ENCODE results near the gene STARD7.

Gene STARD7

DNA sequence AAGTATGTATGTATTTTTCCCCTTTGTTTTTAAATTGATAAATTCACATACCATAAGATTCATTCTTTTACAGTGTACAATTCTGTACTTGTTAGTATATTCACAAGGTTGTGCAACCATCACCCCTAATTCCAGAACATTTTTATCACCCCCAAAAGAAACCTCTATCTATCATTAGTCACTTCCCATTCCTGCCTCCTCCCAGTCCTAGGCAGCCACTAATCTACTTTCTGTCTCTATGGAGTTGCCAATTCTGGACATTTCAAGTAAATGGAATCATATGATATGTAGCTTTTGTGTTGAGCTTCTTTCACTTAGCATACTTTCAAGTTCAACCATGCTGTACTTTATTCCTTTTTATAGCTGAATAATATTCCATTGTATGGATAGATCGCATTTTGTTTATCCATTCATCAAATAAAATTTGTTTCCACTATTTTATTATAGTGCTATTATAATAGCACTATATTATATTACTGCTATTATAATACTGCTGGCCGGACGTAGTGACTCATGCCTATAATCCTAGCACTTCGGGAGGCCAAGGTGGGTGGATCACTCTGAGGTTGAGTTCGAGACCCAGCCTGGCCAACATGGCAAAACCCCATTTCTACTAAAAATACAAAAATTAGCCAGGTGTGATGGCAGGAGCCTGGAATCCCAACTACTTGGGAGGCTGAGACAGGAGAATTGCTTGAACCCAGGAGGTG, 10.9 kb downstream of the STARD7 start (continued):
- TF ChIP-seq, protein P1, sequence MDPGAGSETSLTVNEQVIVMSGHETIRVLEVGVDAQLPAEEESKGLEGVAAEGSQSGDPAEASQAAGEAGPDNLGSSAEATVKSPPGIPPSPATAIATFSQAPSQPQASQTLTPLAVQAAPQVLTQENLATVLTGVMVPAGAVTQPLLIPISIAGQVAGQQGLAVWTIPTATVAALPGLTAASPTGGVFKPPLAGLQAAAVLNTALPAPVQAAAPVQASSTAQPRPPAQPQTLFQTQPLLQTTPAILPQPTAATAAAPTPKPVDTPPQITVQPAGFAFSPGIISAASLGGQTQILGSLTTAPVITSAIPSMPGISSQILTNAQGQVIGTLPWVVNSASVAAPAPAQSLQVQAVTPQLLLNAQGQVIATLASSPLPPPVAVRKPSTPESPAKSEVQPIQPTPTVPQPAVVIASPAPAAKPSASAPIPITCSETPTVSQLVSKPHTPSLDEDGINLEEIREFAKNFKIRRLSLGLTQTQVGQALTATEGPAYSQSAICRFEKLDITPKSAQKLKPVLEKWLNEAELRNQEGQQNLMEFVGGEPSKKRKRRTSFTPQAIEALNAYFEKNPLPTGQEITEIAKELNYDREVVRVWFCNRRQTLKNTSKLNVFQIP (CRISPR knock-in tag; IDR thresholded peaks at IDR 0.05; ENCODE audit: borderline replicate concordance, low read depth) = no peak
- no peak for TF ChIP-seq ZNF565 (CRISPR knock-in tag; conservative IDR thresholded peaks at IDR 0.05; ENCODE audit: low read depth)

DNA sequence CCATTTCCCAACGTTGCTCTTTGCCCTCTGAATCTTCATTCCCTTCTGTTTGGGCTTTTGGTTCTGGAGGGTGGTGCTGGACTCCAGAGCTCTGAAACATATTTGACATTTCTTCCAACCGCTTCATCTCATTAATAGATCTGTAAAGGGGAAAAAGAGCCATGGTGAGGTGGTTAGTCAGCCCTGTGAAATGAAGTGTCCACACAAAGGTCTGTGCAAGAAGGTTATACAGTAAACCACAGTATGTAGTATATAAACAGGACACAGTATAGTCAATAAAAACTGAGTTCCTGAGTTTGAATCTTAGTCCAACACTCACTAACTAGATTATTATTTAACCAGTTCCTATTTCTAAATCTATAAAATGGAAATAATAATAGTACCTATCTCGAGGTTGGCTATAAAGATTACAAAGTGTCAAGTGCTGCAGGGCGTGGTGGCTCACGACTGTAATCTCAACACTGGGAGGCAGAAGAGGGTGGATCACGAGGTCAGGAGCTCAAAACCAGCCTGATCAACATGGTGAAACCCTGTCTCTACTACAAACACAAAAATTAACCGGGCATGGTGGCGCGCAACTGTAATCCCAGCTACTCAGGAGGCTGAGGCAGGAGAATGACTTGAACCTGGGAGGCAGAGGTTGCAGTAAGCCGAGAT, 13.1 kb downstream of the STARD7 start:
- no peak for ATAC-seq

DNA sequence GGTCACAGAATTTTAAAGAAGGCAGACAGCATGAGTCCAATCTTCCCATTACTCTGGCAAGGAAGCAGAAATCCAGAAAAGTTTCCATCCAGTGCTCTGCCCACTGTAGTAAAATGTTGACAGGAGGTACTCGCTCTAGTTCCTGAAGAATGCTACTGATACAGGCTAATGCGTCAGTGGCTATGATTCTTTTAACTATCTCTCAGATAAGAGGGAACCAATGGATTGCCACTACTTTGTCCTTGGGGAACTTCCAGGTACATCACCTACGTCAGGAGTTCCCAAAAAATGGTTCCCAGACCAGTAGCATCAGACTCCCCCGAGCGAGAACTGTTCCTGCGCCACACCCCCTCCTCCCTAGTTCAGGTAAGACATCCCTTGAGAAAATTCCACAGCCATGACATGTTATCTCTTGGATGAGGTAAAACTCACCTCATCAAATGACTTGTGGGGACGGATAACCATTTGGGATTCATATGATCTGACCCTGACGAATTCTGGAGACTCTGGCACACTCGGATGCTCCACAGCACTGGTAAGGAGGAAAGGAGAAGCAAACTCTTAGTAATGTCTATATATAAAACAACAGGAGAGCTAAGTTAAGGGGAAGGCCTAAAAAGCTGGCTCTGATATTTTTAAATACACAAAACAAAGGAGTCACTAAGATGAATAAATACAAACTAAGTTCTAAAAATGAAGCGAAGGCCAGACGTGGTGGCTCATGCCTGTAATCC, 16.5 kb downstream of the STARD7 start:
- TF ChIP-seq, protein P2, sequence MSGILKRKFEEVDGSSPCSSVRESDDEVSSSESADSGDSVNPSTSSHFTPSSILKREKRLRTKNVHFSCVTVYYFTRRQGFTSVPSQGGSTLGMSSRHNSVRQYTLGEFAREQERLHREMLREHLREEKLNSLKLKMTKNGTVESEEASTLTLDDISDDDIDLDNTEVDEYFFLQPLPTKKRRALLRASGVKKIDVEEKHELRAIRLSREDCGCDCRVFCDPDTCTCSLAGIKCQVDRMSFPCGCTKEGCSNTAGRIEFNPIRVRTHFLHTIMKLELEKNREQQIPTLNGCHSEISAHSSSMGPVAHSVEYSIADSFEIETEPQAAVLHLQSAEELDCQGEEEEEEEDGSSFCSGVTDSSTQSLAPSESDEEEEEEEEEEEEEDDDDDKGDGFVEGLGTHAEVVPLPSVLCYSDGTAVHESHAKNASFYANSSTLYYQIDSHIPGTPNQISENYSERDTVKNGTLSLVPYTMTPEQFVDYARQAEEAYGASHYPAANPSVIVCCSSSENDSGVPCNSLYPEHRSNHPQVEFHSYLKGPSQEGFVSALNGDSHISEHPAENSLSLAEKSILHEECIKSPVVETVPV (CRISPR knock-in tag; IDR thresholded peaks at IDR 0.05) = no peak
- TF ChIP-seq OSR1 (CRISPR knock-in tag; IDR thresholded peaks at IDR 0.05) = no peak
- TF ChIP-seq, protein P3, sequence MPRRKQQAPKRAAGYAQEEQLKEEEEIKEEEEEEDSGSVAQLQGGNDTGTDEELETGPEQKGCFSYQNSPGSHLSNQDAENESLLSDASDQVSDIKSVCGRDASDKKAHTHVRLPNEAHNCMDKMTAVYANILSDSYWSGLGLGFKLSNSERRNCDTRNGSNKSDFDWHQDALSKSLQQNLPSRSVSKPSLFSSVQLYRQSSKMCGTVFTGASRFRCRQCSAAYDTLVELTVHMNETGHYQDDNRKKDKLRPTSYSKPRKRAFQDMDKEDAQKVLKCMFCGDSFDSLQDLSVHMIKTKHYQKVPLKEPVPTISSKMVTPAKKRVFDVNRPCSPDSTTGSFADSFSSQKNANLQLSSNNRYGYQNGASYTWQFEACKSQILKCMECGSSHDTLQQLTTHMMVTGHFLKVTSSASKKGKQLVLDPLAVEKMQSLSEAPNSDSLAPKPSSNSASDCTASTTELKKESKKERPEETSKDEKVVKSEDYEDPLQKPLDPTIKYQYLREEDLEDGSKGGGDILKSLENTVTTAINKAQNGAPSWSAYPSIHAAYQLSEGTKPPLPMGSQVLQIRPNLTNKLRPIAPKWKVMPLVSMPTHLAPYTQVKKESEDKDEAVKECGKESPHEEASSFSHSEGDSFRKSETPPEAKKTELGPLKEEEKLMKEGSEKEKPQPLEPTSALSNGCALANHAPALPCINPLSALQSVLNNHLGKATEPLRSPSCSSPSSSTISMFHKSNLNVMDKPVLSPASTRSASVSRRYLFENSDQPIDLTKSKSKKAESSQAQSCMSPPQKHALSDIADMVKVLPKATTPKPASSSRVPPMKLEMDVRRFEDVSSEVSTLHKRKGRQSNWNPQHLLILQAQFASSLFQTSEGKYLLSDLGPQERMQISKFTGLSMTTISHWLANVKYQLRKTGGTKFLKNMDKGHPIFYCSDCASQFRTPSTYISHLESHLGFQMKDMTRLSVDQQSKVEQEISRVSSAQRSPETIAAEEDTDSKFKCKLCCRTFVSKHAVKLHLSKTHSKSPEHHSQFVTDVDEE (CRISPR knock-in tag; IDR thresholded peaks at IDR 0.05) = no peak
- no peak for ATAC-seq

More for the DNA sequence above, 13.1 kb downstream of the STARD7 start:
- no peak for TF ChIP-seq SNAI2 (CRISPR knock-in tag; IDR thresholded peaks at IDR 0.05)
- TF ChIP-seq PPARA (CRISPR knock-in tag; IDR thresholded peaks at IDR 0.05; ENCODE audit: borderline replicate concordance) = no peak
- TF ChIP-seq, protein P2 (CRISPR knock-in tag; IDR thresholded peaks at IDR 0.05) = no peak
- no peak for TF ChIP-seq OSR1 (CRISPR knock-in tag; IDR thresholded peaks at IDR 0.05)
- no peak for TF ChIP-seq ISL1 (CRISPR knock-in tag; IDR thresholded peaks at IDR 0.05)
- no peak for TF ChIP-seq ESRRG (CRISPR knock-in tag; IDR thresholded peaks at IDR 0.05)
- TF ChIP-seq RARB (CRISPR knock-in tag; IDR thresholded peaks at IDR 0.05) = no peak
- TF ChIP-seq ZFP30 (CRISPR knock-in tag; IDR thresholded peaks at IDR 0.05) = no peak
- TF ChIP-seq BACH2 (CRISPR knock-in tag; IDR thresholded peaks at IDR 0.05; ENCODE audit: borderline replicate concordance) = no peak
- no peak for TF ChIP-seq ZFP3 (CRISPR knock-in tag; IDR thresholded peaks at IDR 0.05)
- no peak for TF ChIP-seq ZC3H10 (CRISPR knock-in tag; IDR thresholded peaks at IDR 0.05)
- no peak for TF ChIP-seq TOX (CRISPR knock-in tag; IDR thresholded peaks at IDR 0.05; ENCODE audit: borderline replicate concordance)
- TF ChIP-seq, protein P4, sequence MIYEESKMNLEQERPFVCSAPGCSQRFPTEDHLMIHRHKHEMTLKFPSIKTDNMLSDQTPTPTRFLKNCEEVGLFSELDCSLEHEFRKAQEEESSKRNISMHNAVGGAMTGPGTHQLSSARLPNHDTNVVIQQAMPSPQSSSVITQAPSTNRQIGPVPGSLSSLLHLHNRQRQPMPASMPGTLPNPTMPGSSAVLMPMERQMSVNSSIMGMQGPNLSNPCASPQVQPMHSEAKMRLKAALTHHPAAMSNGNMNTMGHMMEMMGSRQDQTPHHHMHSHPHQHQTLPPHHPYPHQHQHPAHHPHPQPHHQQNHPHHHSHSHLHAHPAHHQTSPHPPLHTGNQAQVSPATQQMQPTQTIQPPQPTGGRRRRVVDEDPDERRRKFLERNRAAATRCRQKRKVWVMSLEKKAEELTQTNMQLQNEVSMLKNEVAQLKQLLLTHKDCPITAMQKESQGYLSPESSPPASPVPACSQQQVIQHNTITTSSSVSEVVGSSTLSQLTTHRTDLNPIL (CRISPR knock-in tag; IDR thresholded peaks at IDR 0.05; ENCODE audit: low read depth) = no peak
- TF ChIP-seq ZNF565 (CRISPR knock-in tag; conservative IDR thresholded peaks at IDR 0.05; ENCODE audit: low read depth) = no peak
